ENCODE measurements around the gene PTPN9. TPM values are rescaled to one million over a fixed set of nuclear protein-coding genes. Genes with fewer than 3 reads are reported as not detected.
"Not testable (repeated sequence)": the region's sequence is repeated elsewhere in the genome, so short reads cannot be mapped to it uniquely, and the experiment has no call there.

The PTPN9 gene
- total RNA-seq, 4 donors from 2014 or later, result 16.3 to 30.6 (median 25.0) TPM

GRCh38 chr15:75502360-75502759 lies 76.8 kb downstream of the PTPN9 start:
- Histone ChIP-seq H3K4me3 (no peak overlapping the region), H3K27me3 (no peaks in the 10 kb centered on the region), H3K36me3 (peaks cover 0 to 89% of the 10 kb centered on the region in 2 donors), H3K4me1 (no peaks in the 10 kb centered on the region), H3K9me3 (no peaks in the 10 kb centered on the region), H3K27ac (no peak overlapping the region)
- no peak for ATAC-seq
- WGBS, 2 donors (ENCODE audit: low coverage in 1 of 2), result 94 to 99% methylated on average over 3 to 8 of the region's 8 CpGs
- TF ChIP-seq POLR2A (IDR thresholded peaks at IDR 0.05) (no peak), POLR2AphosphoS5 (IDR thresholded peaks at IDR 0.05) (no peak), EP300 (IDR thresholded peaks at IDR 0.05) (no peak), CTCF (IDR thresholded peaks at IDR 0.05) (no peak)

- TF ChIP-seq POLR2A (IDR thresholded peaks at IDR 0.05), result no peak
- TF ChIP-seq POLR2AphosphoS5 (IDR thresholded peaks at IDR 0.05), result no peak
- TF ChIP-seq EP300 (IDR thresholded peaks at IDR 0.05), result no peak
- TF ChIP-seq CTCF (IDR thresholded peaks at IDR 0.05), result no peak
- no peak for ATAC-seq
- H3K36me3 ChIP-seq, result peaks cover 0 to 94% of the 10 kb centered on the region in 2 donors
Measured at GRCh38 chr15:75493732-75494131, 85.4 kb downstream of the PTPN9 start.

GRCh38 chr15:75483961-75484360 lies 95.2 kb downstream of the PTPN9 start:
- Histone ChIP-seq H3K4me3 (no peak overlapping the region), H3K36me3 (peaks cover 0 to 48% of the 10 kb centered on the region in 2 donors), H3K4me1 (no peaks in the 10 kb centered on the region), H3K27me3 (no peaks in the 10 kb centered on the region), H3K27ac (no peak overlapping the region), H3K9me3 (no peaks in the 10 kb centered on the region)
- 45% methylated on average over 1 of the region's 1 CpG; no CpG with 5 or more reads in 1 of the 2 donors for WGBS, 2 donors (ENCODE audit: low coverage in 1 of 2)
- ATAC-seq, result no peak
- TF ChIP-seq EP300 (IDR thresholded peaks at IDR 0.05) (no peak), POLR2AphosphoS5 (IDR thresholded peaks at IDR 0.05) (no peak), CTCF (IDR thresholded peaks at IDR 0.05) (no peak), POLR2A (IDR thresholded peaks at IDR 0.05) (no peak)

More at GRCh38 chr15:75493732-75494131, 85.4 kb downstream of the PTPN9 start:
- 93% methylated on average over 3 to 4 of the region's 4 CpGs for WGBS, 2 donors (ENCODE audit: low coverage in 1 of 2)
- Histone ChIP-seq H3K27ac (no peak overlapping the region), H3K9me3 (no peaks in the 10 kb centered on the region), H3K4me1 (no peaks in the 10 kb centered on the region), H3K4me3 (no peak overlapping the region), H3K27me3 (no peaks in the 10 kb centered on the region)

GRCh38 chr15:75483556-75483955 lies 95.6 kb downstream of the PTPN9 start:
- H3K36me3 ChIP-seq, result peaks cover 0 to 48% of the 10 kb centered on the region in 2 donors
- ATAC-seq, result not testable (repeated sequence)

GRCh38 chr15:75483106-75483505 lies 96.0 kb downstream of the PTPN9 start:
- no peak for TF ChIP-seq POLR2AphosphoS5 (IDR thresholded peaks at IDR 0.05)
- no peak for TF ChIP-seq CTCF (IDR thresholded peaks at IDR 0.05)
- TF ChIP-seq POLR2A (IDR thresholded peaks at IDR 0.05), result no peak
- TF ChIP-seq EP300 (IDR thresholded peaks at IDR 0.05), result no peak
- WGBS, 2 donors (ENCODE audit: low coverage in 1 of 2), result 100% methylated on average over 1 of the region's 1 CpG
- Histone ChIP-seq H3K9me3 (no peaks in the 10 kb centered on the region), H3K27ac (no peak overlapping the region), H3K4me1 (no peaks in the 10 kb centered on the region), H3K36me3 (peaks cover 0 to 48% of the 10 kb centered on the region in 2 donors), H3K27me3 (no peaks in the 10 kb centered on the region), H3K4me3 (no peak overlapping the region)
- no peak for ATAC-seq

More at GRCh38 chr15:75483556-75483955, 95.6 kb downstream of the PTPN9 start:
- 61 to 68% methylated on average over 5 of the region's 5 CpGs for WGBS, 2 donors (ENCODE audit: low coverage in 1 of 2)
- not testable (repeated sequence) for H3K27me3 ChIP-seq, H3K4me1 ChIP-seq, H3K27ac ChIP-seq, H3K9me3 ChIP-seq, H3K4me3 ChIP-seq

- not testable (repeated sequence) for H3K4me3 ChIP-seq, H3K4me1 ChIP-seq, H3K9me3 ChIP-seq, H3K27ac ChIP-seq, H3K27me3 ChIP-seq, ATAC-seq
- H3K36me3 ChIP-seq, result peaks cover 0 to 56% of the 10 kb centered on the region in 2 donors
- no CpG with 5 or more reads among the region's 54 CpGs for WGBS, 2 donors (ENCODE audit: low coverage in 1 of 2)
Measured at GRCh38 chr15:75480463-75480862, 98.7 kb downstream of the PTPN9 start.

Data from gastroesophageal sphincter (tissue), 4 donors.